Panc1 (cell line): Measurements from ENCODE around the gene GALNT10.

ENCODE experiments used
- POLR2AphosphoS5 ChIP-seq: IDR thresholded peaks from 2 replicates; pipeline ENCODE4 v1.6.1; 2012; ENCODE audit warnings: mild to moderate bottlenecking, low read depth, low read length, moderate library complexity
- SIN3A ChIP-seq: IDR thresholded peaks from 2 replicates; pipeline ENCODE4 v1.6.1; 2012; ENCODE audit warnings: low read depth, mild to moderate bottlenecking, low read length, moderate library complexity, borderline replicate concordance; ENCODE audit not compliant: insufficient read depth
- TF ChIP-seq, protein P1 (sequence below): fragments of 450-650 bp; IDR thresholded peaks from 2 replicates; pipeline ENCODE4 v1.5.1; 2017; ENCODE audit warnings: mild to moderate bottlenecking
- TF ChIP-seq, protein P2 (sequence below), 2 experiments: IDR thresholded peaks; 2 replicates each; pipeline ENCODE4 v1.6.1; 2011 to 2012; ENCODE audit warnings: low read depth in 2 of 2, control low read depth in 1 of 2, low read length in 1 of 2, mild to moderate bottlenecking in 1 of 2, moderate library complexity in 1 of 2; ENCODE audit not compliant: insufficient read depth in 1 of 2

DNA sequence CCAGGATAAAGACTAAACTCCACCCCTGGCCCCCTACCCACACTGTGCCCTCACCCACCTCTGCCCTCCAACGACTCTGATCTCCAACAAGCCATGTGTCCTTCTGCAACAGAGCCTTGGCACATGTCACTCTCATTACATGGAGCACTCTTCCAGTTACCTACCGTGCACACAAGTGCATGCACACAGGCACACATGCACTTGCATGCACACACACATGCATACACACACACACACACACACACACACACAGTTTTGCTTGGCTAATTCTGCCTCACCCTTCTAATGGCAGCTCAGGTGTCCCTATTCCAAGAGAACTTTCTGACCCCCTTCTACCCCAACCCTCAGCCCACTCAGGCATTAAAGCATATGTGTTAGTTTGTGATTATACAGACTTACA is 19.6 kb downstream of the GALNT10 start:
- no peak for TF ChIP-seq POLR2AphosphoS5
- TF ChIP-seq, protein P1, sequence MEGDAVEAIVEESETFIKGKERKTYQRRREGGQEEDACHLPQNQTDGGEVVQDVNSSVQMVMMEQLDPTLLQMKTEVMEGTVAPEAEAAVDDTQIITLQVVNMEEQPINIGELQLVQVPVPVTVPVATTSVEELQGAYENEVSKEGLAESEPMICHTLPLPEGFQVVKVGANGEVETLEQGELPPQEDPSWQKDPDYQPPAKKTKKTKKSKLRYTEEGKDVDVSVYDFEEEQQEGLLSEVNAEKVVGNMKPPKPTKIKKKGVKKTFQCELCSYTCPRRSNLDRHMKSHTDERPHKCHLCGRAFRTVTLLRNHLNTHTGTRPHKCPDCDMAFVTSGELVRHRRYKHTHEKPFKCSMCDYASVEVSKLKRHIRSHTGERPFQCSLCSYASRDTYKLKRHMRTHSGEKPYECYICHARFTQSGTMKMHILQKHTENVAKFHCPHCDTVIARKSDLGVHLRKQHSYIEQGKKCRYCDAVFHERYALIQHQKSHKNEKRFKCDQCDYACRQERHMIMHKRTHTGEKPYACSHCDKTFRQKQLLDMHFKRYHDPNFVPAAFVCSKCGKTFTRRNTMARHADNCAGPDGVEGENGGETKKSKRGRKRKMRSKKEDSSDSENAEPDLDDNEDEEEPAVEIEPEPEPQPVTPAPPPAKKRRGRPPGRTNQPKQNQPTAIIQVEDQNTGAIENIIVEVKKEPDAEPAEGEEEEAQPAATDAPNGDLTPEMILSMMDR, result no peak
- TF ChIP-seq, protein P2, sequence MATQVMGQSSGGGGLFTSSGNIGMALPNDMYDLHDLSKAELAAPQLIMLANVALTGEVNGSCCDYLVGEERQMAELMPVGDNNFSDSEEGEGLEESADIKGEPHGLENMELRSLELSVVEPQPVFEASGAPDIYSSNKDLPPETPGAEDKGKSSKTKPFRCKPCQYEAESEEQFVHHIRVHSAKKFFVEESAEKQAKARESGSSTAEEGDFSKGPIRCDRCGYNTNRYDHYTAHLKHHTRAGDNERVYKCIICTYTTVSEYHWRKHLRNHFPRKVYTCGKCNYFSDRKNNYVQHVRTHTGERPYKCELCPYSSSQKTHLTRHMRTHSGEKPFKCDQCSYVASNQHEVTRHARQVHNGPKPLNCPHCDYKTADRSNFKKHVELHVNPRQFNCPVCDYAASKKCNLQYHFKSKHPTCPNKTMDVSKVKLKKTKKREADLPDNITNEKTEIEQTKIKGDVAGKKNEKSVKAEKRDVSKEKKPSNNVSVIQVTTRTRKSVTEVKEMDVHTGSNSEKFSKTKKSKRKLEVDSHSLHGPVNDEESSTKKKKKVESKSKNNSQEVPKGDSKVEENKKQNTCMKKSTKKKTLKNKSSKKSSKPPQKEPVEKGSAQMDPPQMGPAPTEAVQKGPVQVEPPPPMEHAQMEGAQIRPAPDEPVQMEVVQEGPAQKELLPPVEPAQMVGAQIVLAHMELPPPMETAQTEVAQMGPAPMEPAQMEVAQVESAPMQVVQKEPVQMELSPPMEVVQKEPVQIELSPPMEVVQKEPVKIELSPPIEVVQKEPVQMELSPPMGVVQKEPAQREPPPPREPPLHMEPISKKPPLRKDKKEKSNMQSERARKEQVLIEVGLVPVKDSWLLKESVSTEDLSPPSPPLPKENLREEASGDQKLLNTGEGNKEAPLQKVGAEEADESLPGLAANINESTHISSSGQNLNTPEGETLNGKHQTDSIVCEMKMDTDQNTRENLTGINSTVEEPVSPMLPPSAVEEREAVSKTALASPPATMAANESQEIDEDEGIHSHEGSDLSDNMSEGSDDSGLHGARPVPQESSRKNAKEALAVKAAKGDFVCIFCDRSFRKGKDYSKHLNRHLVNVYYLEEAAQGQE (IDR thresholded peaks at IDR 0.05; ENCODE audit: insufficient read depth in 1 of 2, low read depth in 2 of 2, low read length in 1 of 2), result no peak
- TF ChIP-seq SIN3A, result no peak
